GM12878 (cell line): Measurements from ENCODE around the gene MPP2. TPM values are rescaled to one million over a fixed set of nuclear protein-coding genes. Genes with fewer than 3 reads are reported as not detected.

Source experiments
- BACH1 ChIP-seq: fragments of 450-650 bp; IDR thresholded peaks from 2 replicates; pipeline ENCODE4 v1.6.1; 2017; ENCODE audit warnings: mild to moderate bottlenecking, borderline replicate concordance
- BCL3 ChIP-seq: IDR thresholded peaks from 2 replicates; pipeline ENCODE4 v1.6.1; 2011; ENCODE audit warnings: borderline replicate concordance, low read depth, mild to moderate bottlenecking, moderate library complexity, low read length; ENCODE audit not compliant: insufficient read depth, poor library complexity, severe bottlenecking
- E2F8 ChIP-seq: fragments of 450-650 bp; IDR thresholded peaks from 2 replicates; pipeline ENCODE4 v1.6.1; 2018; ENCODE audit warnings: mild to moderate bottlenecking, low read depth, moderate library complexity; ENCODE audit not compliant: partially characterized antibody
- EED ChIP-seq: sonication (generic); IDR thresholded peaks from 2 replicates; pipeline ENCODE4 v1.6.1; 2016; ENCODE audit warnings: antibody characterized with exemption, low read depth
- EGR1 ChIP-seq, 2 experiments: IDR thresholded peaks; 1 replicate in 1 of 2; 2 replicates in 1 of 2; pipeline ENCODE4 v1.6.1; 2011 to 2012; ENCODE audit warnings: low read depth in 2 of 2, low read length in 2 of 2, borderline replicate concordance in 1 of 2, mild to moderate bottlenecking in 1 of 2, moderate library complexity in 1 of 2
- FOS ChIP-seq: IDR thresholded peaks from 3 replicates; pipeline ENCODE4 v1.6.1; 2011; ENCODE audit warnings: borderline replicate concordance; ENCODE audit not compliant: insufficient read length; ENCODE audit errors: extremely low read depth
- GATAD2B ChIP-seq: fragments of 450-650 bp; conservative IDR thresholded peaks from 2 replicates; pipeline ENCODE4 v1.6.1; 2017; ENCODE audit warnings: low read depth, mild to moderate bottlenecking, moderate library complexity
- IKZF1 ChIP-seq: fragments of 450-650 bp; conservative IDR thresholded peaks from 2 replicates; pipeline ENCODE4 v1.6.1; 2017; ENCODE audit warnings: antibody characterized with exemption, mild to moderate bottlenecking
- IRF3 ChIP-seq: fragments of 450-650 bp; IDR thresholded peaks from 2 replicates; pipeline ENCODE4 v1.6.1; 2014; ENCODE audit warnings: mild to moderate bottlenecking
- SMARCA5 ChIP-seq: fragments of 450-650 bp; IDR thresholded peaks from 2 replicates; pipeline ENCODE4 v1.6.1; 2017; ENCODE audit warnings: mild to moderate bottlenecking
- SPI1 ChIP-seq: IDR thresholded peaks from 2 replicates; pipeline ENCODE4 v1.6.1; 2011; ENCODE audit warnings: low read depth, mild to moderate bottlenecking, low read length, moderate library complexity, borderline replicate concordance; ENCODE audit not compliant: insufficient read depth
- SUZ12 ChIP-seq: fragments of 200-600 bp; sonication (generic); IDR thresholded peaks from one replicate; pipeline ENCODE4 v1.6.1; 2018; ENCODE audit warnings: antibody characterized with exemption, mild to moderate bottlenecking; ENCODE audit not compliant: unreplicated experiment
- USF1 ChIP-seq: IDR thresholded peaks from 2 replicates; pipeline ENCODE4 v1.6.1; 2011; ENCODE audit warnings: borderline replicate concordance, low read depth, mild to moderate bottlenecking, moderate library complexity, mixed read lengths, low read length; ENCODE audit not compliant: insufficient read depth; ENCODE audit errors: extremely low read length
- ZBTB11 ChIP-seq: fragments of 450-650 bp; formaldehyde crosslinking; IDR thresholded peaks from 2 replicates; pipeline ENCODE4 v1.5.0; 2022; ENCODE audit warnings: mild to moderate bottlenecking, missing genetic modification characterization
- ZSCAN29 ChIP-seq: fragments of 450-650 bp; IDR thresholded peaks from 2 replicates; pipeline ENCODE4 v1.6.1; 2017; ENCODE audit warnings: mild to moderate bottlenecking, moderate library complexity
- polyA plus RNA-seq, 11 experiments: library from polyadenylated mRNA; depleted of rRNA in 4 of 11; unstranded in 6 of 11; stranded (reverse) in 5 of 11; fragments of >200 nt; fragmentation: Nextera tagmentation in 4 of 11; fragmentation: Illumina TruSeq in 1 of 11; extraction: Ambion mirVana in 4 of 11; extraction: Trizol in 1 of 11; gene quantifications; 1 replicate in 1 of 11; 2 replicates in 10 of 11; pipeline versions ENCODE4 v1.2.1 to v1.2.3, GENCODE V29; 2011 to 2016; ENCODE audit warnings: inconsistent platforms in 2 of 11, missing spikeins in 2 of 11, low read depth in 1 of 11
- total RNA-seq, 4 experiments: library from RNA; depleted of rRNA in 3 of 4; stranded (reverse); fragments of >200 nt in 3 of 4; fragmentation: Illumina TruSeq in 1 of 4; extraction: Trizol in 1 of 4; gene quantifications; 2 replicates each; pipeline versions ENCODE4 v1.2.1 to v1.2.3, GENCODE V29; 2013 to 2021

The MPP2 gene
- total and polyA plus RNA-seq, 10 of the 15 experiments (the other 5 are each of a cell fraction or from before 2014, with no cell fraction given): 0.02 to 0.23 (median 0.15) TPM; not detected in 2

GRCh38 chr17:43832976-43833829 is 74.1 kb downstream of the MPP2 start, which contains the start of gene MPP3 (continued):
- TF ChIP-seq E2F8 (no peak), FOS (no peak), GATAD2B (no peak), ZBTB11 (no peak), IKZF1 (no peak), BCL3 (no peak), EED (no peak), SPI1 (no peak), SMARCA5 (no peak), EGR1 (IDR thresholded peaks at IDR 0.05; ENCODE audit: borderline replicate concordance in 1 of 2, low read depth in 2 of 2, low read length in 2 of 2) (0 out of 3 replicates have a peak, but pooled peaks of 1 of the 2 experiments have one; percentile 41), BACH1 (no peak), SUZ12 (peak; percentile 37), IRF3 (no peak), ZSCAN29 (no peak), USF1 (no peak)
- TF ChIP-seq, all 136 proteins: peak for 2
